GM12878 (cell line): ENCODE data around the gene MRPL16. TPM values are rescaled to one million over a fixed set of nuclear protein-coding genes. Genes with fewer than 3 reads are reported as not detected.

Source experiments
- ATAC-seq: fragments of 200-7000 bp; cut with Tn5 transposase; 3 replicates; pipeline ENCODE4 v1.9.1; 2020; ENCODE audit warnings: mild to moderate bottlenecking, moderate library complexity
- BruUV-seq: library from RNA; stranded (reverse); fragments of 400-500 nt; replicated peaks from 2 replicates; lab custom pipeline; 2021; lab: Mats Ljungman, UMichigan
- CTCF ChIA-PET: fragments of 300-600 bp; sonication (Branson Sonifier 250); formaldehyde crosslinking; extraction: SDS; loops from one replicate; lab custom pipeline; 2021; ENCODE audit warnings: inconsistent platforms; lab: Yijun Ruan, JAX
- POLR2A ChIA-PET: fragments of 350-600 bp; formaldehyde crosslinking; extraction: SDS; loops from one replicate; lab custom pipeline; 2021; ENCODE audit warnings: inconsistent platforms; lab: Charles Lee
- RAD21 ChIA-PET: fragments of 300-600 bp; sonication (Branson Sonifier 250); formaldehyde crosslinking; loops from one replicate; lab custom pipeline; 2023; ENCODE audit warnings: antibody characterized with exemption; ENCODE audit not compliant: unreplicated experiment; lab: Charles Lee
- SMC1A ChIA-PET: fragments of 300-600 bp; sonication (Branson Sonifier 250); formaldehyde crosslinking; loops from one replicate; lab custom pipeline; 2023; ENCODE audit not compliant: unreplicated experiment, uncharacterized antibody; lab: Charles Lee
- DNase-seq: peaks from one replicate; pipeline ENCODE4 v3.0.0-alpha.2; 2011; ENCODE audit warnings: low read depth, low spot score
- FAIRE-seq: peaks from 3 replicates; lab custom pipeline; 2011; peaks lifted over from hg19 to GRCh38; lab: Jason Lieb, UNC
- H2AFZ ChIP-seq: 2 replicates; pipeline ENCODE4 v1.6.0; 2011; ENCODE audit warnings: low read depth, low read length, control low read depth; ENCODE audit not compliant: control insufficient read depth
- H3K27ac ChIP-seq: 2 replicates; pipeline ENCODE4 v1.5.1; 2011; ENCODE audit warnings: control low read depth; ENCODE audit not compliant: control insufficient read depth, insufficient read depth
- H3K27me3 ChIP-seq, 2 experiments: replicated peaks in 1 of 2; 2 replicates each; pipeline versions ENCODE4 v1.6.0 to v1.6.1; 2011; ENCODE audit warnings: low read length in 1 of 2; ENCODE audit not compliant: control insufficient read depth in 2 of 2, insufficient read depth in 2 of 2
- H3K36me3 ChIP-seq, 2 experiments: 2 replicates each; pipeline ENCODE4 v1.5.1; 2011; ENCODE audit warnings: low read length in 1 of 2; ENCODE audit not compliant: control insufficient read depth in 2 of 2, insufficient read depth in 2 of 2
- H3K4me1 ChIP-seq: 2 replicates; pipeline ENCODE4 v1.6.1; 2011; ENCODE audit warnings: mild to moderate bottlenecking, low read length, moderate library complexity, mixed read lengths; ENCODE audit not compliant: control insufficient read depth, insufficient read depth
- H3K4me2 ChIP-seq: 2 replicates; pipeline ENCODE4 v1.6.0; 2011; ENCODE audit warnings: control low read depth; ENCODE audit not compliant: control insufficient read depth, insufficient read depth
- H3K4me3 ChIP-seq: fragments of 200-600 bp; sonication (generic); 2 replicates; pipeline ENCODE4 v1.5.1; 2016
- H3K79me2 ChIP-seq: 2 replicates; pipeline ENCODE4 v1.6.0; 2011; ENCODE audit warnings: low read length; ENCODE audit not compliant: control insufficient read depth, insufficient read depth
- H3K9ac ChIP-seq: 2 replicates; pipeline ENCODE4 v1.8.0; 2011; ENCODE audit warnings: low read length, control low read depth, mixed read lengths; ENCODE audit not compliant: control insufficient read depth, insufficient read depth
- H3K9me3 ChIP-seq: replicated peaks from 3 replicates; pipeline ENCODE4 v1.5.1; 2011; ENCODE audit warnings: mild to moderate bottlenecking, low read length; ENCODE audit not compliant: control insufficient read depth, insufficient read depth
- H4K20me1 ChIP-seq: 2 replicates; pipeline ENCODE4 v1.6.0; 2011; ENCODE audit not compliant: control insufficient read depth, insufficient read depth
- ASH2L ChIP-seq: fragments of 300-600, 200-600 bp; sonication (generic); IDR thresholded peaks from 2 replicates; pipeline ENCODE4 v1.6.1; 2017; ENCODE audit warnings: low read depth, mild to moderate bottlenecking, borderline replicate concordance
- BACH1 ChIP-seq: fragments of 450-650 bp; IDR thresholded peaks from 2 replicates; pipeline ENCODE4 v1.6.1; 2017; ENCODE audit warnings: mild to moderate bottlenecking, borderline replicate concordance
- DPF2 ChIP-seq: fragments of 450-650 bp; IDR thresholded peaks from 2 replicates; pipeline ENCODE4 v1.6.1; 2017; ENCODE audit warnings: mild to moderate bottlenecking
- ELK1 ChIP-seq: IDR thresholded peaks from 2 replicates; pipeline ENCODE4 v1.6.1; 2012; ENCODE audit warnings: low read depth, low read length, improper control_type of control experiment
- EP300 ChIP-seq, 2 experiments: fragments of 150-350 bp in 1 of 2; IDR thresholded peaks; 2 replicates each; pipeline ENCODE4 v1.6.1; 2011 to 2012; ENCODE audit warnings: low read depth in 2 of 2, low read length in 2 of 2, borderline replicate concordance in 1 of 2, improper control_type of control experiment in 1 of 2, inconsistent platforms in 1 of 2; ENCODE audit not compliant: control insufficient read depth in 1 of 2
- ETV6 ChIP-seq, 2 experiments: fragments of 450-650 bp in 1 of 2; IDR thresholded peaks in 1 of 2; conservative IDR thresholded peaks in 1 of 2; 2 replicates each; pipeline ENCODE4 v1.6.1; 2014; ENCODE audit warnings: antibody characterized with exemption in 1 of 2, borderline replicate concordance in 1 of 2, low read depth in 1 of 2, mild to moderate bottlenecking in 1 of 2, moderate library complexity in 1 of 2
- SUZ12 ChIP-seq: fragments of 200-600 bp; sonication (generic); IDR thresholded peaks from one replicate; pipeline ENCODE4 v1.6.1; 2018; ENCODE audit warnings: antibody characterized with exemption, mild to moderate bottlenecking; ENCODE audit not compliant: unreplicated experiment
- ZBTB33 ChIP-seq: fragments of 450-650 bp; IDR thresholded peaks from 2 replicates; pipeline ENCODE4 v1.6.1; 2017; ENCODE audit warnings: mild to moderate bottlenecking
- ZNF274 ChIP-seq: IDR thresholded peaks from one replicate; pipeline ENCODE4 v1.8.0; 2011; ENCODE audit not compliant: insufficient read length, insufficient read depth
- WGBS: methylation state at CpG from one replicate; pipeline ENCODE4 v1.1.6; 2016; ENCODE audit warnings: low lambda C conversion rate; ENCODE audit not compliant: insufficient replicate concordance, insufficient coverage; ENCODE audit errors: missing lambda C conversion rate; 5-methylcytosine and 5-hydroxymethylcytosine counted together
- in situ Hi-C: fragments of 300-500 bp; cut with MboI; formaldehyde crosslinking; loops from 9 replicates; pipeline ENCODE4 v1.14.3; 2018; ENCODE audit warnings: mixed read lengths
- intact Hi-C: fragments of 100-400 bp; cut with micrococcal nuclease; formaldehyde crosslinking; loops from one replicate; pipeline ENCODE4 v1.14.2; 2022; ENCODE audit not compliant: unreplicated experiment
- polyA plus RNA-seq, 11 experiments: library from polyadenylated mRNA; depleted of rRNA in 4 of 11; unstranded in 6 of 11; stranded (reverse) in 5 of 11; fragments of >200 nt; fragmentation: Nextera tagmentation in 4 of 11; fragmentation: Illumina TruSeq in 1 of 11; extraction: Ambion mirVana in 4 of 11; extraction: Trizol in 1 of 11; gene quantifications; 1 replicate in 1 of 11; 2 replicates in 10 of 11; pipeline versions ENCODE4 v1.2.1 to v1.2.3, GENCODE V29; 2011 to 2016; ENCODE audit warnings: inconsistent platforms in 2 of 11, missing spikeins in 2 of 11, low read depth in 1 of 11
- total RNA-seq, 4 experiments: library from RNA; depleted of rRNA in 3 of 4; stranded (reverse); fragments of >200 nt in 3 of 4; fragmentation: Illumina TruSeq in 1 of 4; extraction: Trizol in 1 of 4; gene quantifications; 2 replicates each; pipeline versions ENCODE4 v1.2.1 to v1.2.3, GENCODE V29; 2013 to 2021
- TF ChIP-seq, protein P1 (sequence below): IDR thresholded peaks from 2 replicates; pipeline ENCODE4 v1.6.1; 2012; ENCODE audit warnings: low read depth, low read length, improper control_type of control experiment
- TF ChIP-seq, protein P2 (sequence below): fragments of 150-350 bp; IDR thresholded peaks from 2 replicates; pipeline ENCODE4 v1.6.1; 2016; ENCODE audit warnings: low read depth, low read length

MRPL16 gene
- total and polyA plus RNA-seq, 10 of the 15 experiments (the other 5 are each of a cell fraction or from before 2014, with no cell fraction given): 38.2 to 167 (median 106) TPM

DNA sequence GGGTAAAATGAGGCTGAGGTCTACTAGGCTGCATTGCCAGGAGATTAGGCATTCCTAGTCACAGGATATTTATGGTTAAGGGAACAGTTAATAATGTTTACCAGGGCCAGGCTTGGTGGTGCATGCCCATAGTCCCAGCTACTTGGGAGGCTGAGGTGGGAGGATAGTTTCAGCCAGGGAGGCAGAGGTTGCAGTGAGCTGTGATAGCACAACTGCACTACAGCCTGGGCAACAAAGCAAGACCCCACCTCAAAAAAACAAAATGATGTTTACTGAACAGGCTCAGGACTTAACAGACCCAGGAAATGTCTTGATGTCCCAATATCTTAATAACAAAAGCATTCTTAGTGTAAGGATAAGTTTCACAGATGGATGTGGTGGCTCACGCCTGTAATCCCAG is 2.8 kb upstream of the MRPL16 start (continued):
- TF ChIP-seq ELK1 (no peak), DPF2 (no peak), EP300 (IDR thresholded peaks at IDR 0.05; ENCODE audit: borderline replicate concordance in 1 of 2, control insufficient read depth in 1 of 2, low read depth in 2 of 2, low read length in 2 of 2) (no peak), ETV6 (conservative IDR thresholded peaks at IDR 0.05 in 1 of 2, IDR thresholded peaks at IDR 0.05 in 1 of 2; ENCODE audit: borderline replicate concordance in 1 of 2, low read depth in 1 of 2) (no peak)
- TF ChIP-seq, protein P1, sequence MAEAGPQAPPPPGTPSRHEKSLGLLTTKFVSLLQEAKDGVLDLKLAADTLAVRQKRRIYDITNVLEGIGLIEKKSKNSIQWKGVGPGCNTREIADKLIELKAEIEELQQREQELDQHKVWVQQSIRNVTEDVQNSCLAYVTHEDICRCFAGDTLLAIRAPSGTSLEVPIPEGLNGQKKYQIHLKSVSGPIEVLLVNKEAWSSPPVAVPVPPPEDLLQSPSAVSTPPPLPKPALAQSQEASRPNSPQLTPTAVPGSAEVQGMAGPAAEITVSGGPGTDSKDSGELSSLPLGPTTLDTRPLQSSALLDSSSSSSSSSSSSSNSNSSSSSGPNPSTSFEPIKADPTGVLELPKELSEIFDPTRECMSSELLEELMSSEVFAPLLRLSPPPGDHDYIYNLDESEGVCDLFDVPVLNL: no peak
- TF ChIP-seq, all 136 proteins: peak for 0

- CTCF ChIA-PET: interaction anchor here (1.8 kb wide), 1 partner anchor 439 kb away, joined by 6 read pairs; no protein-coding TSS in a partner anchor
- SMC1A ChIA-PET: no interaction called here
- H3K4me3 ChIP-seq: no peak overlapping the region
- H3K36me3 ChIP-seq: peaks cover 0 to 5% of the 10 kb centered on the region in 2 experiments; a peak in 2 of 4 replicates
- in situ Hi-C loops: no loop called here
- H3K9ac ChIP-seq: no peak overlapping the region
- no peak for DNase-seq
- H4K20me1 ChIP-seq: no peaks in the 10 kb centered on the region
- no TSS peak for BruUV-seq
- intact Hi-C loops: loop anchor here (5.0 kb wide), 2 partner anchors 145 to 255 kb away; partner anchors contain the start of gene PATL1
- no peak for ATAC-seq
- no peak overlapping the region for H3K27ac ChIP-seq
- no peaks in the 10 kb centered on the region for H3K27me3 ChIP-seq
- H3K79me2 ChIP-seq: peaks cover 12% of the 10 kb centered on the region
- no peaks in the 10 kb centered on the region for H3K9me3 ChIP-seq
- WGBS: 60% methylated on average over 2 of the region's 2 CpGs
- no peak overlapping the region for H2AFZ ChIP-seq
- RAD21 ChIA-PET: no interaction called here
- H3K4me1 ChIP-seq: no peaks in the 10 kb centered on the region; the same call in 1 of the 2 replicates
- no peak overlapping the region for H3K4me2 ChIP-seq
- no peak for FAIRE-seq
- POLR2A ChIA-PET: no interaction called here
- no peak for TF ChIP-seq ASH2L
- TF ChIP-seq SUZ12: no peak
- TF ChIP-seq ZNF274: no peak
- no peak for TF ChIP-seq ETV6 (conservative IDR thresholded peaks at IDR 0.05 in 1 of 2, IDR thresholded peaks at IDR 0.05 in 1 of 2; ENCODE audit: borderline replicate concordance in 1 of 2, low read depth in 1 of 2)
- no peak for TF ChIP-seq ZBTB33
- TF ChIP-seq, protein P2, sequence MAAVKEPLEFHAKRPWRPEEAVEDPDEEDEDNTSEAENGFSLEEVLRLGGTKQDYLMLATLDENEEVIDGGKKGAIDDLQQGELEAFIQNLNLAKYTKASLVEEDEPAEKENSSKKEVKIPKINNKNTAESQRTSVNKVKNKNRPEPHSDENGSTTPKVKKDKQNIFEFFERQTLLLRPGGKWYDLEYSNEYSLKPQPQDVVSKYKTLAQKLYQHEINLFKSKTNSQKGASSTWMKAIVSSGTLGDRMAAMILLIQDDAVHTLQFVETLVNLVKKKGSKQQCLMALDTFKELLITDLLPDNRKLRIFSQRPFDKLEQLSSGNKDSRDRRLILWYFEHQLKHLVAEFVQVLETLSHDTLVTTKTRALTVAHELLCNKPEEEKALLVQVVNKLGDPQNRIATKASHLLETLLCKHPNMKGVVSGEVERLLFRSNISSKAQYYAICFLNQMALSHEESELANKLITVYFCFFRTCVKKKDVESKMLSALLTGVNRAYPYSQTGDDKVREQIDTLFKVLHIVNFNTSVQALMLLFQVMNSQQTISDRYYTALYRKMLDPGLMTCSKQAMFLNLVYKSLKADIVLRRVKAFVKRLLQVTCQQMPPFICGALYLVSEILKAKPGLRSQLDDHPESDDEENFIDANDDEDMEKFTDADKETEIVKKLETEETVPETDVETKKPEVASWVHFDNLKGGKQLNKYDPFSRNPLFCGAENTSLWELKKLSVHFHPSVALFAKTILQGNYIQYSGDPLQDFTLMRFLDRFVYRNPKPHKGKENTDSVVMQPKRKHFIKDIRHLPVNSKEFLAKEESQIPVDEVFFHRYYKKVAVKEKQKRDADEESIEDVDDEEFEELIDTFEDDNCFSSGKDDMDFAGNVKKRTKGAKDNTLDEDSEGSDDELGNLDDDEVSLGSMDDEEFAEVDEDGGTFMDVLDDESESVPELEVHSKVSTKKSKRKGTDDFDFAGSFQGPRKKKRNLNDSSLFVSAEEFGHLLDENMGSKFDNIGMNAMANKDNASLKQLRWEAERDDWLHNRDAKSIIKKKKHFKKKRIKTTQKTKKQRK: no peak
- TF ChIP-seq BACH1: no peak
Observed at GRCh38 chr11:59812220-59812619, 1.6 kb upstream of the MRPL16 start.
